GM23338 (cell line): ENCODE data around the gene DPM1. TPM values are rescaled to one million over a fixed set of nuclear protein-coding genes. Genes with fewer than 3 reads are reported as not detected.

ENCODE experiments used
- ATAC-seq: fragments of 200-7000 bp; cut with Tn5 transposase; 3 replicates; pipeline ENCODE4 v1.9.1; 2020
- DNase-seq: peaks from one replicate; pipeline ENCODE4 v3.0.0-alpha.2; 2015; ENCODE audit warnings: low spot score
- H2AFZ ChIP-seq: fragments of 200-600 bp; sonication (generic); 2 replicates; pipeline ENCODE4 v1.8.0; 2016; ENCODE audit warnings: antibody characterized with exemption, mild to moderate bottlenecking, moderate library complexity
- H3F3A ChIP-seq: fragments of 200-600 bp; sonication (generic); replicated peaks from 2 replicates; pipeline ENCODE4 v1.8.0; 2017; ENCODE audit warnings: antibody characterized with exemption, mixed run types, low read depth
- H3K27ac ChIP-seq: fragments of 200-600 bp; sonication (generic); 2 replicates; pipeline ENCODE4 v1.6.1; 2016; ENCODE audit warnings: low read depth
- H3K27me3 ChIP-seq: fragments of 200-600 bp; sonication (generic); 2 replicates; pipeline ENCODE4 v1.8.0; 2016; ENCODE audit warnings: mild to moderate bottlenecking, mixed run types, moderate library complexity; ENCODE audit not compliant: insufficient read depth
- H3K36me3 ChIP-seq: fragments of 200-600 bp; sonication (generic); 2 replicates; pipeline ENCODE4 v1.8.0; 2016; ENCODE audit warnings: mild to moderate bottlenecking; ENCODE audit not compliant: insufficient read depth
- H3K4me1 ChIP-seq: fragments of 200-600 bp; sonication (generic); 2 replicates; pipeline ENCODE4 v1.8.0; 2016; ENCODE audit warnings: mild to moderate bottlenecking, moderate library complexity; ENCODE audit not compliant: insufficient read depth
- H3K4me2 ChIP-seq: fragments of 200-600 bp; sonication (generic); 2 replicates; pipeline ENCODE4 v1.7.1; 2017; ENCODE audit warnings: mixed run types
- H3K4me3 ChIP-seq: fragments of 200-600 bp; sonication (generic); 2 replicates; pipeline ENCODE4 v1.6.1; 2016; ENCODE audit warnings: mixed run types
- H3K79me2 ChIP-seq: fragments of 200-600 bp; sonication (generic); replicated peaks from 2 replicates; pipeline ENCODE4 v1.8.0; 2017; ENCODE audit warnings: mild to moderate bottlenecking; ENCODE audit not compliant: insufficient read depth
- H3K9me2 ChIP-seq: fragments of 200-600 bp; sonication (generic); 2 replicates; pipeline ENCODE4 v1.8.0; 2017; ENCODE audit not compliant: insufficient read depth
- H4K20me1 ChIP-seq: fragments of 200-600 bp; sonication (generic); replicated peaks from 2 replicates; pipeline ENCODE4 v1.8.0; 2017; ENCODE audit warnings: mild to moderate bottlenecking; ENCODE audit not compliant: insufficient read depth
- H3K27ac Mint-ChIP-seq: 2 replicates; pipeline ENCODE4 v1.8.0; 2020; ENCODE audit warnings: inconsistent platforms, mild to moderate bottlenecking, moderate library complexity, mixed read lengths
- H3K27me3 Mint-ChIP-seq: 3 replicates; pipeline ENCODE4 v1.8.0; 2022; ENCODE audit warnings: low read depth, mild to moderate bottlenecking, moderate library complexity, mixed read lengths, inconsistent platforms; ENCODE audit not compliant: insufficient read depth, poor library complexity
- H3K36me3 Mint-ChIP-seq: 3 replicates; pipeline ENCODE4 v1.8.0; 2021; ENCODE audit warnings: low read depth, mild to moderate bottlenecking, inconsistent platforms, moderate library complexity, mixed read lengths
- H3K4me1 Mint-ChIP-seq: 3 replicates; pipeline ENCODE4 v1.8.0; 2020; ENCODE audit warnings: mild to moderate bottlenecking, inconsistent platforms, mixed read lengths
- H3K4me3 Mint-ChIP-seq: 3 replicates; pipeline ENCODE4 v1.8.0; 2021; ENCODE audit warnings: moderate library complexity, mild to moderate bottlenecking, inconsistent platforms, mixed read lengths
- H3K9me3 Mint-ChIP-seq: 3 replicates; pipeline ENCODE4 v1.8.0; 2020; ENCODE audit warnings: moderate library complexity, mild to moderate bottlenecking, inconsistent platforms, mixed read lengths
- CREB1 ChIP-seq: fragments of 250-450 bp; sonication (Bioruptor Pico); IDR thresholded peaks from 2 replicates; pipeline ENCODE4 v1.5.0; 2020; ENCODE audit warnings: low read depth, mild to moderate bottlenecking, moderate library complexity
- CTCF ChIP-seq, 2 experiments: fragments of 200-600 bp in 1 of 2; sonication (generic) in 1 of 2; conservative IDR thresholded peaks; 2 replicates each; pipeline versions ENCODE4 v1.5.1 to v1.6.1; 2016 to 2017; ENCODE audit warnings: antibody characterized with exemption in 2 of 2, low read depth in 2 of 2, mild to moderate bottlenecking in 2 of 2, moderate library complexity in 1 of 2
- EZH2 ChIP-seq: fragments of 200-600 bp; sonication (generic); IDR thresholded peaks from one replicate; pipeline ENCODE4 v1.8.0; 2017; ENCODE audit warnings: antibody characterized with exemption, mild to moderate bottlenecking, low read depth; ENCODE audit not compliant: unreplicated experiment
- EZH2phosphoT487 ChIP-seq: fragments of 200-600 bp; sonication (generic); IDR thresholded peaks from one replicate; pipeline ENCODE4 v1.8.1; 2018; ENCODE audit warnings: antibody characterized with exemption; ENCODE audit not compliant: unreplicated experiment
- JUNB ChIP-seq: IDR thresholded peaks from one replicate; pipeline ENCODE4 v1.6.1; 2016; ENCODE audit warnings: antibody characterized with exemption; ENCODE audit not compliant: unreplicated experiment
- POLR2AphosphoS5 ChIP-seq: IDR thresholded peaks from 2 replicates; pipeline ENCODE4 v1.6.1; 2016; ENCODE audit warnings: antibody characterized with exemption, low read depth
- REST ChIP-seq: IDR thresholded peaks from one replicate; pipeline ENCODE4 v1.6.1; 2018; ENCODE audit warnings: antibody characterized with exemption; ENCODE audit not compliant: unreplicated experiment
- STAT1 ChIP-seq: IDR thresholded peaks from one replicate; pipeline ENCODE4 v1.6.1; 2016; ENCODE audit warnings: antibody characterized with exemption; ENCODE audit not compliant: unreplicated experiment
- ZNF114 ChIP-seq: fragments of 250-450 bp; sonication (Bioruptor Pico); IDR thresholded peaks from 2 replicates; pipeline ENCODE4 v1.5.0; 2020; ENCODE audit warnings: mild to moderate bottlenecking, moderate library complexity
- ZNF331 ChIP-seq: fragments of 250-450 bp; sonication (Bioruptor Pico); IDR thresholded peaks from 2 replicates; pipeline ENCODE4 v1.5.0; 2020; ENCODE audit warnings: low read depth, mild to moderate bottlenecking, moderate library complexity
- ZNF462 ChIP-seq: fragments of 250-450 bp; sonication (Bioruptor Pico); IDR thresholded peaks from 2 replicates; pipeline ENCODE4 v1.5.0; 2020; ENCODE audit warnings: mild to moderate bottlenecking, moderate library complexity
- polyA plus RNA-seq: library from polyadenylated mRNA; unstranded; fragments of >200 nt; fragmentation: Nextera tagmentation; extraction: Ambion mirVana; gene quantifications from 2 replicates; pipeline ENCODE4 v1.2.1, GENCODE V29; 2016
- total RNA-seq: library from RNA; depleted of rRNA; stranded (reverse); fragments of >200 nt; shearing (Covaris generic); gene quantifications from 2 replicates; pipeline ENCODE4 v1.2.3, GENCODE V29; 2014

DPM1 gene
- total and polyA plus RNA-seq, 2 experiments from 2014 or later: 71.7 to 130 TPM

GRCh38 chr20:50977066-50978021 is 19.0 kb upstream of the DPM1 start (continued):
- no peak for TF ChIP-seq JUNB
- no peak for TF ChIP-seq ZNF114 (CRISPR knock-in tag)
- no peak for TF ChIP-seq CREB1 (CRISPR knock-in tag)
- no peak for TF ChIP-seq POLR2AphosphoS5
- no peak for TF ChIP-seq ZNF331
- TF ChIP-seq CTCF (conservative IDR thresholded peaks at IDR 0.05; ENCODE audit: low read depth in 2 of 2): no peak

- H3K9me3 Mint-ChIP-seq: peaks cover 2% of the 10 kb centered on the region; the same call in 1 of the 3 replicates
- Histone ChIP-seq H3K9me2 (no peaks in the 10 kb centered on the region), H3F3A (0 out of 2 replicates have a peak, but pooled peaks cover 2% of the 10 kb centered on the region), H3K4me3 (no peak overlapping the region), H3K36me3 (no peaks in the 10 kb centered on the region), H3K27ac (no peak overlapping the region), H3K79me2 (no peaks in the 10 kb centered on the region), H3K4me1 (no peaks in the 10 kb centered on the region), H3K4me2 (no peak overlapping the region), H2AFZ (0 out of 2 replicates have a peak overlapping the region, but pooled peaks have one; percentile 81), H3K27me3 (no peaks in the 10 kb centered on the region), H4K20me1 (no peaks in the 10 kb centered on the region)
- ATAC-seq (no peak; the same call in 2 of the 3 replicates), DNase-seq (no peak)
- peaks cover 2% of the 10 kb centered on the region; the same call in 1 of the 3 replicates for H3K4me1 Mint-ChIP-seq
- H3K36me3 Mint-ChIP-seq: no peaks in the 10 kb centered on the region
- peaks cover 3% of the 10 kb centered on the region for H3K27me3 Mint-ChIP-seq
- H3K27ac Mint-ChIP-seq: no peak overlapping the region
- no peak overlapping the region for H3K4me3 Mint-ChIP-seq
- TF ChIP-seq ZNF462 (CRISPR knock-in tag): no peak
- TF ChIP-seq REST: no peak
- no peak for TF ChIP-seq STAT1
- TF ChIP-seq ZNF331: no peak
- no peak for TF ChIP-seq CREB1 (CRISPR knock-in tag)
- no peak for TF ChIP-seq JUNB
- no peak for TF ChIP-seq EZH2phosphoT487
- no peak for TF ChIP-seq EZH2
Observed at GRCh38 chr20:50975701-50976330, 17.5 kb upstream of the DPM1 start.
